Measurements from ENCODE around the gene BCAP29.
"Not testable (repeated sequence)": the region's sequence is repeated elsewhere in the genome, so short reads cannot be mapped to it uniquely, and the experiment has no call there.

The BCAP29 gene

GRCh38 chr7:107579885-107580715 lies at the start of gene BCAP29:
BCAP29 (plus strand) TSS chr7:107580246; CDS start chr7:107580773, 527 bp downstream.
- ATAC-seq (ENCODE audit: low read depth) (peak; percentile 86), DNase-seq (ENCODE audit: low spot score) (peak; percentile 61)
- H3K27ac ChIP-seq (ENCODE audit: poor library complexity, severe bottlenecking), result peak within 1 kb of the TSS; percentile 59
- peak; percentile 47 for TF ChIP-seq CTCF (IDR thresholded peaks at IDR 0.05; ENCODE audit: poor library complexity, severe bottlenecking)
- H3K9me3 ChIP-seq (ENCODE audit: severe bottlenecking), result no peaks in the 10 kb centered on the region
- peak within 1 kb of the TSS; percentile 85 for H3K4me3 ChIP-seq (ENCODE audit: severe bottlenecking)
- H3K27me3 ChIP-seq (ENCODE audit: insufficient read depth, poor library complexity, severe bottlenecking), result no peaks in the 10 kb centered on the region
- peaks cover 14% of the 10 kb centered on the region for H3K4me1 ChIP-seq (ENCODE audit: insufficient read depth, poor library complexity, severe bottlenecking)
- peaks cover 56% of the 10 kb centered on the region for H3K36me3 ChIP-seq (ENCODE audit: low read depth)

- Histone ChIP-seq H3K36me3 (ENCODE audit: low read depth) (peaks cover 16% of the 10 kb centered on the region), H3K9me3 (ENCODE audit: severe bottlenecking) (peaks cover 8% of the 10 kb centered on the region), H3K27me3 (ENCODE audit: insufficient read depth, poor library complexity, severe bottlenecking) (no peaks in the 10 kb centered on the region), H3K4me3 (ENCODE audit: severe bottlenecking) (no peak overlapping the region), H3K4me1 (ENCODE audit: insufficient read depth, poor library complexity, severe bottlenecking) (peaks cover 10% of the 10 kb centered on the region), H3K27ac (ENCODE audit: poor library complexity, severe bottlenecking) (no peak overlapping the region)
- no peak for ATAC-seq (ENCODE audit: low read depth)
- DNase-seq (ENCODE audit: low spot score), result no peak
- TF ChIP-seq CTCF (IDR thresholded peaks at IDR 0.05; ENCODE audit: poor library complexity, severe bottlenecking), result no peak
Observed at GRCh38 chr7:107530751-107531150, 49.3 kb upstream of the BCAP29 start.

- H3K27me3 ChIP-seq (ENCODE audit: insufficient read depth, poor library complexity, severe bottlenecking), result no peaks in the 10 kb centered on the region
- no peak overlapping the region for H3K27ac ChIP-seq (ENCODE audit: poor library complexity, severe bottlenecking)
- no peak for ATAC-seq (ENCODE audit: low read depth)
- H3K9me3 ChIP-seq (ENCODE audit: severe bottlenecking), result peaks cover 8% of the 10 kb centered on the region
- no peak for TF ChIP-seq CTCF (IDR thresholded peaks at IDR 0.05; ENCODE audit: poor library complexity, severe bottlenecking)
- DNase-seq (ENCODE audit: low spot score), result no peak
- H3K4me3 ChIP-seq (ENCODE audit: severe bottlenecking), result no peak overlapping the region
- peaks cover under 1% of the 10 kb centered on the region for H3K4me1 ChIP-seq (ENCODE audit: insufficient read depth, poor library complexity, severe bottlenecking)
- H3K36me3 ChIP-seq (ENCODE audit: low read depth), result peaks cover 8% of the 10 kb centered on the region
Observed at GRCh38 chr7:107534139-107534538, 45.9 kb upstream of the BCAP29 start.

- not testable (repeated sequence) for H3K27ac ChIP-seq (ENCODE audit: poor library complexity, severe bottlenecking); ATAC-seq (ENCODE audit: low read depth); H3K4me1 ChIP-seq (ENCODE audit: insufficient read depth, poor library complexity, severe bottlenecking); H3K9me3 ChIP-seq (ENCODE audit: severe bottlenecking); DNase-seq (ENCODE audit: low spot score); H3K27me3 ChIP-seq (ENCODE audit: insufficient read depth, poor library complexity, severe bottlenecking); H3K4me3 ChIP-seq (ENCODE audit: severe bottlenecking)
- peaks cover 19% of the 10 kb centered on the region for H3K36me3 ChIP-seq (ENCODE audit: low read depth)
Observed at GRCh38 chr7:107537228-107537627, 42.8 kb upstream of the BCAP29 start.

GRCh38 chr7:107538001-107538400 lies 42.0 kb upstream of the BCAP29 start:
- ATAC-seq (ENCODE audit: low read depth), result no peak

More at GRCh38 chr7:107538001-107538400, 42.0 kb upstream of the BCAP29 start:
- no peak overlapping the region for H3K27ac ChIP-seq (ENCODE audit: poor library complexity, severe bottlenecking)
- H3K36me3 ChIP-seq (ENCODE audit: low read depth), result peaks cover 19% of the 10 kb centered on the region
- DNase-seq (ENCODE audit: low spot score), result no peak
- no peaks in the 10 kb centered on the region for H3K4me1 ChIP-seq (ENCODE audit: insufficient read depth, poor library complexity, severe bottlenecking)
- H3K9me3 ChIP-seq (ENCODE audit: severe bottlenecking), result peaks cover 8% of the 10 kb centered on the region
- no peaks in the 10 kb centered on the region for H3K27me3 ChIP-seq (ENCODE audit: insufficient read depth, poor library complexity, severe bottlenecking)
- no peak overlapping the region for H3K4me3 ChIP-seq (ENCODE audit: severe bottlenecking)
- no peak for TF ChIP-seq CTCF (IDR thresholded peaks at IDR 0.05; ENCODE audit: poor library complexity, severe bottlenecking)

Data from RWPE2 (cell line).